PC-9 (cell line): ENCODE measurements around the gene RRP1. TPM values are rescaled to one million over a fixed set of nuclear protein-coding genes. Genes with fewer than 3 reads are reported as not detected.

Source experiments
- BruUV-seq: library from RNA; stranded (reverse); fragments of 400-500 nt; replicated peaks from 2 replicates; lab custom pipeline; 2021; lab: Mats Ljungman, UMichigan
- CTCF ChIA-PET: fragments of 300-600 bp; sonication (Branson Sonifier 250); formaldehyde crosslinking; loops from one replicate; lab custom pipeline; 2022; ENCODE audit warnings: antibody characterized with exemption; lab: Charles Lee
- POLR2A ChIA-PET: fragments of 300-600 bp; sonication (Branson Sonifier 250); formaldehyde crosslinking; loops from one replicate; lab custom pipeline; 2022; ENCODE audit warnings: antibody characterized with exemption; ENCODE audit not compliant: unreplicated experiment; lab: Charles Lee
- DNase-seq, 2 experiments: peaks; one replicate each; pipeline versions ENCODE4 v3.0.0 to v3.0.0-alpha.2; 2015 to 2022; ENCODE audit warnings: mixed read lengths in 1 of 2
- H2AFZ ChIP-seq: fragments of 200-600 bp; sonication (generic); 2 replicates; pipeline ENCODE4 v1.8.1; 2017; ENCODE audit warnings: antibody characterized with exemption
- H3F3A ChIP-seq: fragments of 200-600 bp; sonication (generic); 2 replicates; pipeline ENCODE4 v1.8.1; 2017; ENCODE audit warnings: antibody characterized with exemption, mild to moderate bottlenecking, low read depth; ENCODE audit not compliant: insufficient read depth
- H3K27ac ChIP-seq: fragments of 200-600 bp; sonication (generic); 2 replicates; pipeline ENCODE4 v1.6.1; 2016; ENCODE audit warnings: mixed run types
- H3K27me3 ChIP-seq: fragments of 200-600 bp; sonication (generic); 2 replicates; pipeline ENCODE4 v1.6.1; 2016; ENCODE audit warnings: low read depth, mixed run types; ENCODE audit not compliant: insufficient read depth
- H3K36me3 ChIP-seq: fragments of 200-600 bp; sonication (generic); 2 replicates; pipeline ENCODE4 v1.6.1; 2016; ENCODE audit warnings: low read depth, mixed run types
- H3K4me1 ChIP-seq: fragments of 200-600 bp; sonication (generic); replicated peaks from 2 replicates; pipeline ENCODE4 v1.6.1; 2016; ENCODE audit warnings: mixed run types; ENCODE audit not compliant: insufficient read depth
- H3K4me2 ChIP-seq: fragments of 200-600 bp; sonication (generic); 2 replicates; pipeline ENCODE4 v1.6.1; 2017; ENCODE audit warnings: mixed run types
- H3K4me3 ChIP-seq: fragments of 200-600 bp; sonication (generic); 2 replicates; pipeline ENCODE4 v1.6.1; 2016; ENCODE audit warnings: mixed run types
- H3K79me2 ChIP-seq: fragments of 200-600 bp; sonication (generic); 2 replicates; pipeline ENCODE4 v1.6.1; 2017; ENCODE audit warnings: low read depth, mixed run types
- H3K9me2 ChIP-seq: fragments of 200-600 bp; sonication (generic); 2 replicates; pipeline ENCODE4 v1.8.1; 2017; ENCODE audit warnings: mild to moderate bottlenecking; ENCODE audit not compliant: insufficient read depth
- H3K9me3 ChIP-seq: fragments of 200-600 bp; sonication (generic); 2 replicates; pipeline ENCODE4 v1.8.1; 2016; ENCODE audit warnings: low read depth; ENCODE audit not compliant: insufficient read depth
- H4K20me1 ChIP-seq: fragments of 200-600 bp; sonication (generic); 2 replicates; pipeline ENCODE4 v1.8.1; 2017; ENCODE audit not compliant: insufficient read depth
- CTCF ChIP-seq: fragments of 200-600 bp; sonication (generic); conservative IDR thresholded peaks from 2 replicates; pipeline ENCODE4 v1.6.1; 2017; ENCODE audit warnings: mixed run types, antibody characterized with exemption, mild to moderate bottlenecking, moderate library complexity
- EZH2 ChIP-seq: fragments of 200-600 bp; sonication (generic); IDR thresholded peaks from 2 replicates; pipeline ENCODE4 v1.8.0; 2017; ENCODE audit warnings: antibody characterized with exemption, low read depth
- intact Hi-C: fragments of 100-400 bp; cut with micrococcal nuclease; formaldehyde crosslinking; loops from one replicate; pipeline ENCODE4 v1.10.0; 2022; ENCODE audit not compliant: unreplicated experiment
- total RNA-seq: library from RNA; stranded (reverse); gene quantifications from 2 replicates; pipeline ENCODE4 v1.2.3, GENCODE V29; 2021

RRP1 gene
- total RNA-seq, 1 experiment from 2014 or later: 24.9 TPM

- peaks cover 7% of the 10 kb centered on the region for H4K20me1 ChIP-seq
- POLR2A ChIA-PET: no interaction called here
- 0 out of 2 replicates have a peak, but pooled peaks cover 4% of the 10 kb centered on the region for H3F3A ChIP-seq
- H3K4me2 ChIP-seq: no peak overlapping the region
- TF ChIP-seq CTCF: no peak
- TF ChIP-seq EZH2: no peak
- H3K36me3 ChIP-seq: peaks cover 8% of the 10 kb centered on the region; the same call in 1 of the 2 replicates
- H3K4me1 ChIP-seq: peaks cover 8% of the 10 kb centered on the region
- CTCF ChIA-PET: no interaction called here
- DNase-seq: no peak
- peaks cover 50% of the 10 kb centered on the region for H3K79me2 ChIP-seq
- no peaks in the 10 kb centered on the region for H3K27me3 ChIP-seq
- no peaks in the 10 kb centered on the region for H3K9me2 ChIP-seq
- H3K9me3 ChIP-seq: no peaks in the 10 kb centered on the region
- no TSS peak for BruUV-seq
- H3K4me3 ChIP-seq: no peak overlapping the region
- intact Hi-C loops: no loop called here
- no peak overlapping the region for H2AFZ ChIP-seq
- no peak overlapping the region for H3K27ac ChIP-seq
Measured at GRCh38 chr21:43793243-43793642, 3.9 kb downstream of the RRP1 start.

- intact Hi-C loops: no loop called here
- DNase-seq: no peak
- POLR2A ChIA-PET: no interaction called here
- H3K4me3 ChIP-seq: no peak overlapping the region
- H3K9me3 ChIP-seq: no peaks in the 10 kb centered on the region
- peaks cover 8% of the 10 kb centered on the region; the same call in 1 of the 2 replicates for H3K36me3 ChIP-seq
- no peaks in the 10 kb centered on the region for H3K27me3 ChIP-seq
- TF ChIP-seq EZH2 (no peak), CTCF (no peak)
- H3K9me2 ChIP-seq: no peaks in the 10 kb centered on the region
- H3F3A ChIP-seq: no peaks in the 10 kb centered on the region
- CTCF ChIA-PET: no interaction called here
- BruUV-seq: no TSS peak
- H3K4me2 ChIP-seq: no peak overlapping the region
- H4K20me1 ChIP-seq: peaks cover 7% of the 10 kb centered on the region
- no peak overlapping the region for H3K27ac ChIP-seq
- peaks cover 50% of the 10 kb centered on the region for H3K79me2 ChIP-seq
- H2AFZ ChIP-seq: no peak overlapping the region
- H3K4me1 ChIP-seq: peaks cover 8% of the 10 kb centered on the region; the same call in 1 of the 2 replicates
Measured at GRCh38 chr21:43794311-43794710, 4.9 kb downstream of the RRP1 start.

GRCh38 chr21:43794857-43795256 lies 5.5 kb downstream of the RRP1 start:
- H3F3A ChIP-seq: no peaks in the 10 kb centered on the region
- no peak overlapping the region for H3K4me2 ChIP-seq
- peaks cover 45% of the 10 kb centered on the region for H3K79me2 ChIP-seq
- no peak overlapping the region for H2AFZ ChIP-seq
- intact Hi-C loops: no loop called here
- no peak for DNase-seq
- H3K4me1 ChIP-seq: peaks cover 8% of the 10 kb centered on the region; the same call in 1 of the 2 replicates
- CTCF ChIA-PET: no interaction called here
- peaks cover 7% of the 10 kb centered on the region for H4K20me1 ChIP-seq
- H3K9me2 ChIP-seq: no peaks in the 10 kb centered on the region
- no peak overlapping the region for H3K4me3 ChIP-seq
- peaks cover 8% of the 10 kb centered on the region; the same call in 1 of the 2 replicates for H3K36me3 ChIP-seq
- H3K27me3 ChIP-seq: no peaks in the 10 kb centered on the region
- POLR2A ChIA-PET: no interaction called here
- no TSS peak for BruUV-seq
- TF ChIP-seq EZH2 (no peak), CTCF (no peak)
- no peak overlapping the region for H3K27ac ChIP-seq
- H3K9me3 ChIP-seq: no peaks in the 10 kb centered on the region
